OCI-LY3 (cell line): ENCODE data around the gene CCSER2.

Source experiments
- EZH2phosphoT487 ChIP-seq: fragments of 200-600 bp; shearing (Covaris generic); IDR thresholded peaks from 2 replicates; pipeline ENCODE4 v1.6.1; 2018; ENCODE audit warnings: antibody characterized with exemption, mixed run types, low read depth
- TF ChIP-seq, protein P1 (sequence below): fragments of 200-600, 300-600 bp; sonication (generic); IDR thresholded peaks from 2 replicates; pipeline ENCODE4 v1.5.1; 2014; ENCODE audit warnings: antibody characterized with exemption, low read length, low read depth

GRCh38 chr10:84521013-84521412, 192.6 kb downstream of the CCSER2 start:
- TF ChIP-seq, protein P1, sequence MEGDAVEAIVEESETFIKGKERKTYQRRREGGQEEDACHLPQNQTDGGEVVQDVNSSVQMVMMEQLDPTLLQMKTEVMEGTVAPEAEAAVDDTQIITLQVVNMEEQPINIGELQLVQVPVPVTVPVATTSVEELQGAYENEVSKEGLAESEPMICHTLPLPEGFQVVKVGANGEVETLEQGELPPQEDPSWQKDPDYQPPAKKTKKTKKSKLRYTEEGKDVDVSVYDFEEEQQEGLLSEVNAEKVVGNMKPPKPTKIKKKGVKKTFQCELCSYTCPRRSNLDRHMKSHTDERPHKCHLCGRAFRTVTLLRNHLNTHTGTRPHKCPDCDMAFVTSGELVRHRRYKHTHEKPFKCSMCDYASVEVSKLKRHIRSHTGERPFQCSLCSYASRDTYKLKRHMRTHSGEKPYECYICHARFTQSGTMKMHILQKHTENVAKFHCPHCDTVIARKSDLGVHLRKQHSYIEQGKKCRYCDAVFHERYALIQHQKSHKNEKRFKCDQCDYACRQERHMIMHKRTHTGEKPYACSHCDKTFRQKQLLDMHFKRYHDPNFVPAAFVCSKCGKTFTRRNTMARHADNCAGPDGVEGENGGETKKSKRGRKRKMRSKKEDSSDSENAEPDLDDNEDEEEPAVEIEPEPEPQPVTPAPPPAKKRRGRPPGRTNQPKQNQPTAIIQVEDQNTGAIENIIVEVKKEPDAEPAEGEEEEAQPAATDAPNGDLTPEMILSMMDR, result no peak
- TF ChIP-seq EZH2phosphoT487, result no peak
